Gastrocnemius medialis (tissue), 4 donors: Measurements from ENCODE around the gene CCNB1.

Experiments
- POLR2A ChIP-seq, 2 donors: fragments of 450-650 bp; IDR thresholded peaks; one replicate each; pipeline ENCODE4 v1.6.1; 2017; ENCODE audit warnings: antibody characterized with exemption in 2 of 2, mild to moderate bottlenecking in 2 of 2, moderate library complexity in 2 of 2
- TF ChIP-seq, protein P1 (sequence below), 5 experiments: fragments of 450-650 bp in 3 of 5; fragments of 200-600 bp in 2 of 5; sonication (generic) in 2 of 5; IDR thresholded peaks in 4 of 5; conservative IDR thresholded peaks in 1 of 5; 1 replicate in 4 of 5; 2 replicates in 1 of 5; pipeline ENCODE4 v1.5.1; 2016 to 2019; ENCODE audit warnings: antibody characterized with exemption in 5 of 5, mild to moderate bottlenecking in 3 of 5, moderate library complexity in 3 of 5

DNA sequence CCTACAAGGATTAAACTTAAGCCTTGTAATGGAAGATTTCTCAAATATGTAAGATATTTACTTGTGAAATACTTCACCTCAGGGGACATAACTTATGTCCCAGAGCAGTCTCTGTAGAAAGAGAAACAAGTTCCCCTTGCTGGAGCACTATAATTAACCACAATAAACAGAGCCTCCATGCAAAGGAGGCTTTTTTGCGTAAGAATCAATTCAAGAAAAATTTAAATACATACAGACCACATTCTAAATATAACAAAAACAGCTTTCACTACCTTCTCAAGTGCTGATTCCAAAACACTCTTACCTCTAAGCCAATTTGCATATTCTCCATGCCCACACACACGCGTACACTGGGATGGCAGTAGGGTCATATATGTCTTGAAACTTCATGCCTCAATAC lies 30.7 kb upstream of the CCNB1 start:
- no peak for TF ChIP-seq POLR2A (IDR thresholded peaks at IDR 0.05)
- TF ChIP-seq, protein P1, sequence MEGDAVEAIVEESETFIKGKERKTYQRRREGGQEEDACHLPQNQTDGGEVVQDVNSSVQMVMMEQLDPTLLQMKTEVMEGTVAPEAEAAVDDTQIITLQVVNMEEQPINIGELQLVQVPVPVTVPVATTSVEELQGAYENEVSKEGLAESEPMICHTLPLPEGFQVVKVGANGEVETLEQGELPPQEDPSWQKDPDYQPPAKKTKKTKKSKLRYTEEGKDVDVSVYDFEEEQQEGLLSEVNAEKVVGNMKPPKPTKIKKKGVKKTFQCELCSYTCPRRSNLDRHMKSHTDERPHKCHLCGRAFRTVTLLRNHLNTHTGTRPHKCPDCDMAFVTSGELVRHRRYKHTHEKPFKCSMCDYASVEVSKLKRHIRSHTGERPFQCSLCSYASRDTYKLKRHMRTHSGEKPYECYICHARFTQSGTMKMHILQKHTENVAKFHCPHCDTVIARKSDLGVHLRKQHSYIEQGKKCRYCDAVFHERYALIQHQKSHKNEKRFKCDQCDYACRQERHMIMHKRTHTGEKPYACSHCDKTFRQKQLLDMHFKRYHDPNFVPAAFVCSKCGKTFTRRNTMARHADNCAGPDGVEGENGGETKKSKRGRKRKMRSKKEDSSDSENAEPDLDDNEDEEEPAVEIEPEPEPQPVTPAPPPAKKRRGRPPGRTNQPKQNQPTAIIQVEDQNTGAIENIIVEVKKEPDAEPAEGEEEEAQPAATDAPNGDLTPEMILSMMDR (IDR thresholded peaks at IDR 0.05 in 4 of 5, conservative IDR thresholded peaks at IDR 0.05 in 1 of 5): no peak
